Measurements from ENCODE around the gene DCAF11.

DNA sequence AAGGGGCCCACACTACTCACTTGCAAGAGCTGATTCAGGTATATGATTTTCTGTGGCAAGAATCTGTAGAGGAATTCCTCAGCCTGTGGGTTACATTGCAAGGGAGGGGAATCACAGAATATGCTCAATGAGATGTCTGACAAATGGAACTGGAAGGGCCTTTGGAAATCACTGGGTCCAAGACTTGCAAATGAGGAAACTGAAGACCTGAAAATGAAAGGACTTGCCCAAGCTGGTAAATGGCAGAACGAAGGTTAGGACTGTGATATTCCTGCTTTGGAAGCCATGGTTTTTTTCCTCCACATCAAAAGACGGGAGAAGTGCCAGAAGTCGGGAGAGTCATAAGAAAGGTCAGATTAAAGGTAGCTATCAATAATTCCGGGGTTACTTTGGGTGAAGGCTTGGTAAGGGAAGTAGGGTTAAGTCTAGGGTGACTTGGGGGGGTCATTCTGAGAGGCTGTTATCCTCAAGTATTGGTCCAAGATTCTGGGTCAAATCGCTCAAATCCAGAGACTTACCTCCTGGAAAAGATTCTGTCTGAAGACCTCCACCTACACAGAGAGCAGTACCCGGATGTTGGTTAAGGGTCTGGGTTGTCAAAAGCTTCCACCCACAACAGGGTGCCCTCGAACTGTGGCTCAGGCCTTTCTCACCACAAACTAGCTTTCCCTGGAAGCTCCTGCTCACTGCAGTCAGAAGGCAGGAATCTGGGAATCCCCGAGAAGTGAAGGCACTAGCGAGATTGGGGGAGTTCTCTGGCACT is 31.3 kb downstream of the DCAF11 start:
- TF ChIP-seq, protein P1, sequence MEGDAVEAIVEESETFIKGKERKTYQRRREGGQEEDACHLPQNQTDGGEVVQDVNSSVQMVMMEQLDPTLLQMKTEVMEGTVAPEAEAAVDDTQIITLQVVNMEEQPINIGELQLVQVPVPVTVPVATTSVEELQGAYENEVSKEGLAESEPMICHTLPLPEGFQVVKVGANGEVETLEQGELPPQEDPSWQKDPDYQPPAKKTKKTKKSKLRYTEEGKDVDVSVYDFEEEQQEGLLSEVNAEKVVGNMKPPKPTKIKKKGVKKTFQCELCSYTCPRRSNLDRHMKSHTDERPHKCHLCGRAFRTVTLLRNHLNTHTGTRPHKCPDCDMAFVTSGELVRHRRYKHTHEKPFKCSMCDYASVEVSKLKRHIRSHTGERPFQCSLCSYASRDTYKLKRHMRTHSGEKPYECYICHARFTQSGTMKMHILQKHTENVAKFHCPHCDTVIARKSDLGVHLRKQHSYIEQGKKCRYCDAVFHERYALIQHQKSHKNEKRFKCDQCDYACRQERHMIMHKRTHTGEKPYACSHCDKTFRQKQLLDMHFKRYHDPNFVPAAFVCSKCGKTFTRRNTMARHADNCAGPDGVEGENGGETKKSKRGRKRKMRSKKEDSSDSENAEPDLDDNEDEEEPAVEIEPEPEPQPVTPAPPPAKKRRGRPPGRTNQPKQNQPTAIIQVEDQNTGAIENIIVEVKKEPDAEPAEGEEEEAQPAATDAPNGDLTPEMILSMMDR (IDR thresholded peaks at IDR 0.05): no peak
- TF ChIP-seq POLR2A (IDR thresholded peaks at IDR 0.05): no peak

Measured in uterus (tissue), 2 donors.